HG03469 (cell line): ENCODE results near the gene PPP2R2D.
"Not testable (repeated sequence)": the region's sequence is repeated elsewhere in the genome, so short reads cannot be mapped to it uniquely, and the experiment has no call there.

Experiments used
- ATAC-seq: cut with Tn5 transposase; IDR thresholded peaks from one replicate; pipeline ENCODE4 v1.9.1; 2021; ENCODE audit warnings: mild to moderate bottlenecking, moderate library complexity, moderate number of reproducible peaks; ENCODE audit not compliant: unreplicated experiment

The PPP2R2D gene

DNA sequence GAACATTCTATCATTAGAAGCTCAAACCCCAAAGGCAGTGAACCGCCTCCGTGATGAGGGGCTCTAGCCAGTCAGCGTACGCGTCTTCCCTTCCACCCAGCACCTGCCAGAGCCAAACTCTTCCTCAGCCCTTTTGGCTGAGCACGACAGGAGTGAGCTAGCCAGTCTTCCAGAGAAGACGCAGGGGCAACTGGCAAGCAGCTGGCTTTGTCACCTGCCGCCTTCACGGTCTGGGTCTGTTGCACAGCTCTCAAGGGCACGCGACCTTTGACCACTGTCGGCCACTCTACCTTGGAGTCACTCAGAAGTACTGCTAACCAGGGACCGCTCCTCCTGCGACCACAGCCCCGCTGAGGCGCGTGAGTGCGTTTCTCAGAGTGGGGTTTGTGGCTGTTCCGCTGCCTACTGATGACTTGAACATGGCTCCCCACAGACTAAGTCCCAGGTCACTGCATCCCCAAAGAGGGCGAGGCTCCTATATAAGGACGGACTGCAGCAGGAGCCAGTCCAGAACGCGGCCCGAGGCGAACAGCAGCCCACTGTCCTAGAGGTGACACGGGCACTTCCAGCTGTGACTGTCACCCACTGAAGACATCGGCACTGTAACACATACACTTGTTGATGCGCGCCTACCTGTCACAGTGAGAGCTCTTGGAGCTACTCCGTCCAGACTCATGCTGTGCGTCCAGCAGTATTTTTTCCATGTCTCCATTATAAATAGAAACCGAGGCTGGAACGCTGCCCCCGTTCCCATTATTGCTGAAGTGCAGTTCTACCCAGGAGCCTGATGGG is 72.5 kb downstream of the PPP2R2D start:
- no peak for ATAC-seq

DNA sequence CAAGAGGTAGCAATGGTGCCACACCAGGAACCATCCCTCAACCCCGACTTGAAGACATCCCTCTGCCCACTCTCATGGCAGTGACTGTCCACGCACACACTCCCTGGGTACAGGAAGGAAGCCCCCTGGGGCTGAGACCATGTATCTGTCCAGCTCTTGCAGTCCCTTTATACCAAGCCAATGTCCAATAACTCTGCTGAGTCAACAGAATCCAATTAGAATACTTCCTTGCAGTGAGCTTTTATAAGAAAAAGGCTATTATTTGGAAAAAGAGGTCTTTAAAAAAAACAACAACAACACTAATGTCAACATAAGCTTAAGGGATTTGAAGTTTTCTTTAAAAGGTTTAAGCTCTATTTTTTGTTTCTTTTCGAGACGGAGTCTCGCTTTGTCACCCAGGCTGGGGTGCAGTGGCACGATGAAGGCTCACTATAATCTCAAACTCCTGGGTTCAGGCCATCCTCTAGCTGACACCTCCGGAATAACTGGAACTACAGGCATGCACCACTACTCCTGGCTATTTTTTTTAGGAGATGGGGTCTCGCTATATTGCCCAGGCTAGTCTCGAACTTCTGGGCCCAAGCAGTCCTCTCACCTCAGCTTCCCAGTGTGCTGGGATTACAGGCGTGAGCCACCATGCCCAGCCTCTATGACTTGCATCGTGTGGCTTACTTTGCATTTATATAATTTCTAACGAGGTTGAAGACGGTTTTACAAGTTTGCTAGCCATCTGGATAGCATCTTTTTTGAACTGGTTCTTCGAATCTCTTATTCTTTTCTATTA is 73.4 kb downstream of the PPP2R2D start:
- ATAC-seq, result no peak

DNA sequence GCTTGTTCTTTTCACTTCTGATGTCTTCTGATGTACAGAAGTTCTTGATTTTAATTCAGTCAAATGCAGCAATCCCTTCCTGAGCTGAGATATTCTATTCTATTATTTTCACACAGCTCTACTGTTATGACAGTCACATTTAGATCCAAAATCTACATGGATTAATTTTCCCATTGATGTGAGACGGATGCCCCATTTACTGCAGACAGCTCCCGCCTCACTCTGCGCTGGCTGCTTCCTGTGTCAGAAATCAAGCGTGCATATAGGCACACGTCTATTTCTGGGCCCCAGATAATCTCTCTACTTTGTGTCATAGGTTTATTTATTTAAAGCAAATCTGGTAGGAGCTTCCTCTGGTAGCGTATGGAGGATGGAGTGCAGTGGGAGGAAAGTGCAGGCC is 74.2 kb downstream of the PPP2R2D start:
- ATAC-seq, result no peak

DNA sequence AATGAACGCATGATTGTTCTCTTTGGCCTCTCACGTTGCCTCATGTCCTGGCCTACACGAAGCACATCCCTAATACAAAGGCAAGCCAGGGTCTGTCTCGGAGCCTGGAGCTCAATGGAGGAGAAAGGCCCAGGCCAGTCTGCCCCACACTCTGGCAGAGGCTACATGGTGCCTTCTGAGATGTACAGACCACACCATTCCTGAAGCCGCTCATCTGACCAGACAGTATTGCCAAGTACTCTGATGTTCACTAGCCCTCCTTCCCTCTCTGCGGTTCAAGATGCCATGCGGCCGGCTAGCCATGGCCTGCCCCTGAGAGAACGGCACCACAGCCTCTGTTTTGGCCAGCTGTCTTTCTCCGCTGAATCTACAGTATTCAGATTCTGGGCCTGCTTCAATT is 75.0 kb downstream of the PPP2R2D start:
- no peak for ATAC-seq

GRCh38 chr10:131977323-131978096 is 76.7 kb downstream of the PPP2R2D start:
- no peak for ATAC-seq

GRCh38 chr10:131978366-131978765 is 77.6 kb downstream of the PPP2R2D start:
- no peak for ATAC-seq

DNA sequence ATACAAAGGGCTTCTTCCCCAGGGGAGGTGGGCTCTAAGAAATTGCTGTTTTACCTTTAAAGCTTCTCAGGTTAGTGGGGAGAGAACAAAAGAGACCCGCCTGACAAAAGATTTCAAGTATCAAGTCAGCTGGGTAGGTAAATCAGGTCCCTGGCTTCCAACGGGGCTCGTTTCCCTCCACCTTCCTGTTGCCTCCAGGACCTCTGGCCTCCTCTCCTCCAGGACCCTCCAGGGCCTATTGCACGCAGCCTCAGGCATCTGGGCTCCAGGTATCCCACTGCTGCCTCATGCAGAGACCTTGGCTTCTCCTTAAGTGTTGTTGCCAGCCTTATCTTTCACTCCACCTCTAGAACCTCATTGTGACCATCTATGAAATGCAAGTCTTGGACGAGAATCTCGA is 78.0 kb downstream of the PPP2R2D start:
- no peak for ATAC-seq

- no peak for ATAC-seq
Observed at GRCh38 chr10:131979336-131979735, 78.5 kb downstream of the PPP2R2D start.

GRCh38 chr10:131979821-131980270 is 79.0 kb downstream of the PPP2R2D start:
- ATAC-seq, result no peak

DNA sequence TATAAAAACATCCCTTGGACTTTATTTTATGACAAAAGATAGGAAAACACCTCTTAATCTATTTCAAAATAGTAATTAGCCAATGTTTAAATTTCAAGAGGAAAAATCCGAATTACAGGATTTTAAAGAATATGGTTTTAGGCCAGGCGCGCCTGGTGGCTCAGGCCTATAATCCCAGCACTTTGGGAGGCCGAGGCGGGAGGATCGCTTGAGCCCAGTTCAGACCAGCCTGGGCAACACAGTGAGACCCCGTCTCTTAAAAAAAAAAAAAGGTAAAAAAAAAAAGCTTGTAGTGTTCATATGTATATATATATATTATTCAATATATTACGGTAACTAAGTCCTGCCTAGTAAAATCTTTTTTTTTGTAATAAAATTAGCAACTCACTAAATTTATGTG is 79.5 kb downstream of the PPP2R2D start:
- no peak for ATAC-seq

DNA sequence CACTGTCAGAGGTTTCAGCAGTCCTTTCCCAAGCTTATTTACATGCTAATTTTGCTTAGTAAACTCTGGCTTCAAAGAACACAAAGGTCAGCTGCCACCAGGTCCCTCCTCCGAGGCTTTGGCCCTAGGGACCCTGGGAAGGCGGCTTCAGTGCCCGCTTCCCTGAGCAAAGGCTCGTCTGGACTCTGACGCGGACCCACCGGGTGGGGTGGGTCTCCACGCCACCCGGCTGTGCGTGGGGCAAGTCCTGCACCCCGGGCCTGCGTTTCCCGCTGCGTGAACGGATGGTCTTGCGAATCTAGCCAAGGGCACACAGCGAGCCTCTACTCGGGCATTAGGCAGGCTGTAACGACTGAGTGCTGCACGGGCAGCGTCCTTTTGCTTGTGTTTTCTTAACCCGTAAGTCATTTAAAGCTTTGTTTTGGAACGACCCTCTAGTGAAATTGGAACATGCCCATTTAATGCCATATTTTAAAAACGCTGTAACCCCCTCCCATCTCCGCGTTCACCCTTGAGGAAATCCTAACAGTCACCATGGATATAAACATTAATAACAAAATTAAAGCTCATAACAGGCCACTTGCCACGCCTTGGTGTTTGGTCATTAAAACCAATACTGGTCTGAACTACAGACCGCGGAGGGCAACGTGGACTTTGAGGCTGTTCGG is 80.1 kb downstream of the PPP2R2D start:
- no peak for ATAC-seq

GRCh38 chr10:131981429-131982184 is 80.8 kb downstream of the PPP2R2D start, which contains the start of gene BNIP3:
Gene BNIP3, minus strand, starts transcription at chr10:131981923. Its CDS starts 117 bp downstream, at chr10:131981806.
- peak; percentile 79 for ATAC-seq

DNA sequence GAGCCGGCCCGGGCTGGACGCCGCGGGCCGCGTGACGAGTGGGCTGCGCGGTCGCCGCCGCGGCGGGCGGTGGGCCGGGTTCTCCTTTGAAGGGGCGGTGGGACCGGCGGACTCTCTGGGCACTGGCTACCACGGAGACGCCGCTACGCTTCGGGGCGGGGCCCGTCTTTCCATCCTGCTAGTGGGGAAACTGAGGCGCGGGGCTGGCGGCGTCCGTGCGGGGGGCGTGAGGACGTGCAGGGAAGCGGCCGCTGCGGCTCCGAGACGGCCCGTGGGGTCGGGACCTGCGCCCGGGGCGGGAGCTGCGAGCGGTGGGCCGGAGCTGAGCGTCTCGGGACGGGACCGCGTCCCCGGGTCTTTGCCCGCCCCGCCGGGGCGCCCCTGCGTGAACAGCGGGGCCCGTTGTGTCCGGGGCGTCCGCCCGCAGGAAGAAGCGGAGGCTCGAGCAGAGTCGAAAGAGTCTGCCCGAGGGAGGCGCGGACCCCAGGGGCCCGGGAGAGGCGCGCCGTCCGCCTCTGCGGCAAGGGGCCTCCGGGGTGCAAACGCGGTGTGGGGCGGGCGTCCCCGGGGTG is 81.5 kb downstream of the PPP2R2D start:
- ATAC-seq, result peak; percentile 3

GRCh38 chr10:131982796-131983195 is 82.0 kb downstream of the PPP2R2D start:
- ATAC-seq, result no peak

DNA sequence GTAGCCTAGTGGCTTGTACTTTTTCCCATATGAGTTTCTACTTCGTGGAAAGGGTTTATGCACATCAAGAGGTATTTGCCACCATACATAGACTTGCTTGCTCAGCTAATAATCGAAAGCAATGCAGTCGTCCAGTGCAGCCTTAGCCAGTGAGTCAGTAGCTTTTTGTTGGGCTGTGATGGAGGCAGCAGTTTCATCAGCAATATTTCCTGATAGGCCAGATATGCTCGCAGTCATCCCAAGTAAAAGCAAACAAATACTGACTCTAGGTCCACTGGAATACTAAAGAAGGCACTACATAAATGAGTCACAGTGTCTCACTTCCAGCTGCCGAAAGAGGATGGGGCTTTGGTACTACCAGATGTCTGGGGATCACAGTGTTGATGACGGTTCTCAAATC is 83.0 kb downstream of the PPP2R2D start:
- ATAC-seq, result no peak

DNA sequence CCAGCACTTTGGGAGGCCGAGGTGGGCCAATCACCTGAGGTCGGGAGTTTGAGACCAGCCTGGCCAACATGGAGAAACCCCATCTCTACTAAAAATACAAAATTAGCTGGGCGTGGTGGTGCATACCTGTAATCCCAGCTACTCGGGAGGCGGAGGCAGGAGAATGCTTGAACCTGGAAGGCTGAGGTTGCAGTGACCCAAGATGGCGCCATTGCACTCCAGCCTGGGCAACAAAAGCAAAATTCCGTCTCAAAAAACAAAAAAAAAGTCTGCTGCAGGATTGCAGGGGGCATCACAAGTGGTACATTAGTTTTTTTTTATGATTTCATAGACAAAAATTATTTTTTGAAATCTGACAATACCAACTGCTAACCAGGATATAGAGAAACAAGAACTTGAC is 86.0 kb downstream of the PPP2R2D start:
- not testable (repeated sequence) for ATAC-seq

- not testable (repeated sequence) for ATAC-seq
Observed at GRCh38 chr10:131987301-131987700, 86.5 kb downstream of the PPP2R2D start.

DNA sequence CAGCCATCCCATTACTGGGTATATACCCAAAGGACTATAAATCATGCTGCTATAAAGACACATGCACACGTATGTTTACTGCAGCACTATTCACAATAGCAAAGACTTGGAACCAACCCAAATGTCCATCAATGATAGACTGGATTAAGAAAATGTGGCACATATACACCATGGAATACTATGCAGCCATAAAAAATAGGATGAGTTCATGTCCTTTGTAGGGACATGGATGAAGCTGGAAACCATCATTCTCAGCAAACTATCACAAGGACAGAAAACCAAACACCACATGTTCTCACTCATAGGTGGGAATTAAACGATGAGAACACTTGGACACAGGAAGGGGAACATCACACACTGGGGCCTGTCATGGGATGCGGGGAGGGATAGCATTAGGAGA is 87.0 kb downstream of the PPP2R2D start:
- not testable (repeated sequence) for ATAC-seq

DNA sequence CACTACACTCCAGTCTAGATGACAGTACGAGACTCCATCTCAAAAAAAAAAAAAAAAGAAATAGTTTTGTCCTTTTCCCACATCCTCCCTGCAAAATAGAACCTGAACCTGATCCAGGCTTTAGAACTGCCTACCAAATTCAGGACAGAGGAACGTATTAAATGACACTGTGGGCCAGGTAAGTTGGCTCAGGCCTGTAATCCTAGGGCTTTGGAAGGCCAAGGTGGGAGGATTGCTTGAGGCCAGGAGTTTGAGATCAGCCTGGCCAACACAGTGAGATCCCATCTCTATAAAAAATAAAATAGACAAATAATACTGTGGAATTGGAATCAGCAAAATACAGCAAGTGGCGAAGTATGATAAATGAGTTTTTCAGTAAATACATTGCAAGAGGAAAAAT is 90.9 kb downstream of the PPP2R2D start:
- ATAC-seq, result no peak

DNA sequence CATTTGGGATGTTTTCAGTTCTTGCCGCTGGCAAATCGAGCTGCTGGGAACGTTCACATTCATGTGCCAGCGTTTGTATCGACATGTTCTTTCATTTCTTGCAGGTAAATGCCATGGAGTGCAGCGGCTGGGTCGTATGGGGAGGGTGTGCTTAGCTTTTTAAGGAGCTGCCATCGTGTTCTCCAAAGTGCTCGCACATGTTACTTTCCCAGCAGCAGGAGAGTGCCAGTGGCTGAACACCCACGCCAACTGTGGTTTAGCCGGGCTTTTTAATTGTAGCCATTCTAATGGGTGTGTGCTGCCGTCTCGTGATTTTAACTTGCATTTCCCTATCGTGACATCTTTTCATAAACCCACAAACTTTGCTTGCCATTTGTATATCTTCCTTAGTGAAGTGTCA is 92.5 kb downstream of the PPP2R2D start:
- no peak for ATAC-seq
